ENCODE results near the gene STAT5B. TPM values are rescaled to one million over a fixed set of nuclear protein-coding genes. Genes with fewer than 3 reads are reported as not detected.

STAT5B gene
- total and polyA plus RNA-seq, 9 of the 15 experiments (the other 6 are each of a cell fraction or from before 2014, with no cell fraction given) = 20.8 to 176 (median 92.4) TPM

DNA sequence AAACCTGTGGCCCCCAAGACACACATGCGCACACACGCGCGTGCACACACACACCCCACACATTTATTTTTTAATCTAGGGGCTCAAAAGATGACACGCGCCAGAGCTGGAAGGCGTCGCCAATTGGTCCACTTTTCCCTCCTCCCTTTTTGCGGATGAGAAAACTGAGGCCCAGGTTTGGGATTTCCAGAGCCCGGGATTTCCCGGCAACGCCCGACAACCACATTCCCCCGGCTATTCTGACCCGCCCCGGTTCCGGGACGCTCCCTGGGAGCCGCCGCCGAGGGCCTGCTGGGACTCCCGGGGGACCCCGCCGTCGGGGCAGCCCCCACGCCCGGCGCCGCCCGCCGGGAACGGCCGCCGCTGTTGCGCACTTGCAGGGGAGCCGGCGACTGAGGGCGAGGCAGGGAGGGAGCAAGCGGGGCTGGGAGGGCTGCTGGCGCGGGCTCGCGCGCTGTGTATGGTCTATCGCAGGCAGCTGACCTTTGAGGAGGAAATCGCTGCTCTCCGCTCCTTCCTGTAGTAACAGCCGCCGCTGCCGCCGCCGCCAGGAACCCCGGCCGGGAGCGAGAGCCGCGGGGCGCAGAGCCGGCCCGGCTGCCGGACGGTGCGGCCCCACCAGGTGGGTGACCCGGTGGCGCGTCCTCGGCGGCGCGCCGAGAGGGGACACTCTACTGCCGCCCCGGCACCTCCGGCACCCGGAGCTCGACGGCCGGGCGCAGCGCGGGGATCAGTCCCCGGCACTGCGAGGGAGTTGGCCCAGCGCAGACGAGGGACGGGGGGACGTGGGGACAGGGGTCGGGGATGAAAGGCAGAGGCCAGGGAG, 12.0 kb upstream of the STAT5B start, which contains the start of gene STAT5A (continued):
- TF ChIP-seq NONO (IDR thresholded peaks at IDR 0.05; ENCODE audit: low read depth in 2 of 2, low read length in 1 of 2) = peak in 1 of 2 experiments; percentile 40; a peak in 1 of 4 replicates
- TF ChIP-seq RAD51 (IDR thresholded peaks at IDR 0.05; ENCODE audit: borderline replicate concordance, low read depth) = no peak
- TF ChIP-seq, protein P1, sequence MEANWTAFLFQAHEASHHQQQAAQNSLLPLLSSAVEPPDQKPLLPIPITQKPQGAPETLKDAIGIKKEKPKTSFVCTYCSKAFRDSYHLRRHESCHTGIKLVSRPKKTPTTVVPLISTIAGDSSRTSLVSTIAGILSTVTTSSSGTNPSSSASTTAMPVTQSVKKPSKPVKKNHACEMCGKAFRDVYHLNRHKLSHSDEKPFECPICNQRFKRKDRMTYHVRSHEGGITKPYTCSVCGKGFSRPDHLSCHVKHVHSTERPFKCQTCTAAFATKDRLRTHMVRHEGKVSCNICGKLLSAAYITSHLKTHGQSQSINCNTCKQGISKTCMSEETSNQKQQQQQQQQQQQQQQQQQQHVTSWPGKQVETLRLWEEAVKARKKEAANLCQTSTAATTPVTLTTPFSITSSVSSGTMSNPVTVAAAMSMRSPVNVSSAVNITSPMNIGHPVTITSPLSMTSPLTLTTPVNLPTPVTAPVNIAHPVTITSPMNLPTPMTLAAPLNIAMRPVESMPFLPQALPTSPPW (CRISPR knock-in tag; IDR thresholded peaks at IDR 0.05) = peak; percentile 62
- peak; percentile 58 for TF ChIP-seq GABPA (tag; conservative IDR thresholded peaks at IDR 0.05; ENCODE audit: low read depth)
- peak; percentile 49 for TF ChIP-seq CCNT2 (IDR thresholded peaks at IDR 0.05; ENCODE audit: borderline replicate concordance, extremely low read depth, insufficient read length, low read depth, low read length)
- TF ChIP-seq, protein P2, sequence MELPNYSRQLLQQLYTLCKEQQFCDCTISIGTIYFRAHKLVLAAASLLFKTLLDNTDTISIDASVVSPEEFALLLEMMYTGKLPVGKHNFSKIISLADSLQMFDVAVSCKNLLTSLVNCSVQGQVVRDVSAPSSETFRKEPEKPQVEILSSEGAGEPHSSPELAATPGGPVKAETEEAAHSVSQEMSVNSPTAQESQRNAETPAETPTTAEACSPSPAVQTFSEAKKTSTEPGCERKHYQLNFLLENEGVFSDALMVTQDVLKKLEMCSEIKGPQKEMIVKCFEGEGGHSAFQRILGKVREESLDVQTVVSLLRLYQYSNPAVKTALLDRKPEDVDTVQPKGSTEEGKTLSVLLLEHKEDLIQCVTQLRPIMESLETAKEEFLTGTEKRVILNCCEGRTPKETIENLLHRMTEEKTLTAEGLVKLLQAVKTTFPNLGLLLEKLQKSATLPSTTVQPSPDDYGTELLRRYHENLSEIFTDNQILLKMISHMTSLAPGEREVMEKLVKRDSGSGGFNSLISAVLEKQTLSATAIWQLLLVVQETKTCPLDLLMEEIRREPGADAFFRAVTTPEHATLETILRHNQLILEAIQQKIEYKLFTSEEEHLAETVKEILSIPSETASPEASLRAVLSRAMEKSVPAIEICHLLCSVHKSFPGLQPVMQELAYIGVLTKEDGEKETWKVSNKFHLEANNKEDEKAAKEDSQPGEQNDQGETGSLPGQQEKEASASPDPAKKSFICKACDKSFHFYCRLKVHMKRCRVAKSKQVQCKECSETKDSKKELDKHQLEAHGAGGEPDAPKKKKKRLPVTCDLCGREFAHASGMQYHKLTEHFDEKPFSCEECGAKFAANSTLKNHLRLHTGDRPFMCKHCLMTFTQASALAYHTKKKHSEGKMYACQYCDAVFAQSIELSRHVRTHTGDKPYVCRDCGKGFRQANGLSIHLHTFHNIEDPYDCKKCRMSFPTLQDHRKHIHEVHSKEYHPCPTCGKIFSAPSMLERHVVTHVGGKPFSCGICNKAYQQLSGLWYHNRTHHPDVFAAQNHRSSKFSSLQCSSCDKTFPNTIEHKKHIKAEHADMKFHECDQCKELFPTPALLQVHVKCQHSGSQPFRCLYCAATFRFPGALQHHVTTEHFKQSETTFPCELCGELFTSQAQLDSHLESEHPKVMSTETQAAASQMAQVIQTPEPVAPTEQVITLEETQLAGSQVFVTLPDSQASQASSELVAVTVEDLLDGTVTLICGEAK (IDR thresholded peaks at IDR 0.05) = peak; percentile 12; the same call in 1 of the 2 replicates
- TF ChIP-seq, protein P2 (CRISPR knock-in tag; IDR thresholded peaks at IDR 0.05) = no peak
- peak; percentile 20; the same call in 1 of the 2 replicates for TF ChIP-seq CBX1 (IDR thresholded peaks at IDR 0.05; ENCODE audit: low read depth)
- 0 out of 2 replicates have a peak, but pooled peaks have one; percentile 32 for TF ChIP-seq GATAD2B (IDR thresholded peaks at IDR 0.05; ENCODE audit: borderline replicate concordance)
- TF ChIP-seq GTF2F1 (IDR thresholded peaks at IDR 0.05; ENCODE audit: low read depth, low read length) = no peak
- no peak for TF ChIP-seq ZNF511 (CRISPR knock-in tag; IDR thresholded peaks at IDR 0.05)
- peak; percentile 34 for TF ChIP-seq FIP1L1 (IDR thresholded peaks at IDR 0.05; ENCODE audit: low read depth, low read length, poor library complexity, severe bottlenecking)
- TF ChIP-seq, protein P3, sequence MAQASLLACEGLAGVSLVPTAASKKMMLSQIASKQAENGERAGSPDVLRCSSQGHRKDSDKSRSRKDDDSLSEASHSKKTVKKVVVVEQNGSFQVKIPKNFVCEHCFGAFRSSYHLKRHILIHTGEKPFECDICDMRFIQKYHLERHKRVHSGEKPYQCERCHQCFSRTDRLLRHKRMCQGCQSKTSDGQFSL (CRISPR knock-in tag; IDR thresholded peaks at IDR 0.05) = no peak
- TF ChIP-seq, protein P3 (tag; IDR thresholded peaks at IDR 0.05) = no peak

Measured in K562 (cell line).